H9 (cell line): Measurements from ENCODE around the gene INSIG1. TPM values are rescaled to one million over a fixed set of nuclear protein-coding genes. Genes with fewer than 3 reads are reported as not detected.

Source experiments
- DNase-seq: peaks from one replicate; pipeline ENCODE4 v3.0.0-alpha.2; 2017
- H2AFZ ChIP-seq: one replicate; pipeline ENCODE4 v1.6.1; 2013; ENCODE audit warnings: mild to moderate bottlenecking, low read length, control low read depth, moderate library complexity
- H2AK5ac ChIP-seq: 2 replicates; pipeline ENCODE4 v1.6.1; 2013; ENCODE audit warnings: low read length, control low read depth, mixed read lengths; ENCODE audit not compliant: insufficient read length
- H2BK120ac ChIP-seq: one replicate; pipeline ENCODE4 v1.6.1; 2013; ENCODE audit warnings: low read depth, mild to moderate bottlenecking, low read length, control low read depth, inconsistent platforms; ENCODE audit not compliant: poor library complexity, severe bottlenecking
- H2BK12ac ChIP-seq: 2 replicates; pipeline ENCODE4 v1.6.1; 2013; ENCODE audit warnings: low read length, control low read depth, mixed read lengths, low read depth; ENCODE audit not compliant: insufficient read length
- H2BK15ac ChIP-seq: 2 replicates; pipeline ENCODE4 v1.6.1; 2013; ENCODE audit warnings: low read depth, low read length, control low read depth
- H2BK20ac ChIP-seq: one replicate; pipeline ENCODE4 v1.6.1; 2013; ENCODE audit warnings: low read depth, mild to moderate bottlenecking, low read length, control low read depth, inconsistent platforms; ENCODE audit not compliant: poor library complexity, severe bottlenecking
- H2BK5ac ChIP-seq: 2 replicates; pipeline ENCODE4 v1.6.1; 2013; ENCODE audit warnings: low read length, control low read depth, mixed read lengths; ENCODE audit not compliant: insufficient read length
- H3K14ac ChIP-seq: 2 replicates; pipeline ENCODE4 v1.6.1; 2013; ENCODE audit warnings: low read length, control low read depth; ENCODE audit not compliant: insufficient read depth
- H3K18ac ChIP-seq: 2 replicates; pipeline ENCODE4 v1.6.1; 2013; ENCODE audit warnings: low read depth, mild to moderate bottlenecking, mixed read lengths, low read length, control low read depth; ENCODE audit not compliant: insufficient read length
- H3K23ac ChIP-seq: 2 replicates; pipeline ENCODE4 v1.6.1; 2013; ENCODE audit warnings: low read length, control low read depth, mixed read lengths, low read depth; ENCODE audit not compliant: insufficient read length
- H3K23me2 ChIP-seq: 2 replicates; pipeline ENCODE4 v1.6.1; 2013; ENCODE audit warnings: low read depth, mild to moderate bottlenecking, mixed read lengths, low read length, control low read depth; ENCODE audit not compliant: insufficient read length, poor library complexity, severe bottlenecking
- H3K27ac ChIP-seq: 2 replicates; pipeline ENCODE4 v1.5.1; 2013; ENCODE audit warnings: low read length, control low read depth, mixed read lengths, low read depth; ENCODE audit not compliant: insufficient read length
- H3K27me3 ChIP-seq: 2 replicates; pipeline ENCODE4 v1.6.1; 2013; ENCODE audit warnings: low read length, control low read depth, inconsistent platforms; ENCODE audit not compliant: insufficient read depth
- H3K4ac ChIP-seq: 2 replicates; pipeline ENCODE4 v1.6.1; 2013; ENCODE audit warnings: low read depth, mild to moderate bottlenecking, control low read depth, inconsistent platforms, low read length, moderate library complexity
- H3K4me1 ChIP-seq: 2 replicates; pipeline ENCODE4 v1.6.1; 2013; ENCODE audit warnings: low read length, control low read depth, inconsistent platforms; ENCODE audit not compliant: insufficient read depth
- H3K4me2 ChIP-seq: 2 replicates; pipeline ENCODE4 v1.6.1; 2013; ENCODE audit warnings: low read length, control low read depth, mixed read lengths; ENCODE audit not compliant: insufficient read length, insufficient read depth
- H3K56ac ChIP-seq: 2 replicates; pipeline ENCODE4 v1.6.1; 2013; ENCODE audit warnings: low read depth, mild to moderate bottlenecking, mixed read lengths, low read length, control low read depth; ENCODE audit not compliant: insufficient read length
- H3K79me1 ChIP-seq: 2 replicates; pipeline ENCODE4 v1.6.1; 2013; ENCODE audit warnings: low read depth, mild to moderate bottlenecking, moderate library complexity, low read length, control low read depth, inconsistent platforms; ENCODE audit not compliant: insufficient read depth, poor library complexity, severe bottlenecking
- H3K79me2 ChIP-seq: 2 replicates; pipeline ENCODE4 v1.6.1; 2013; ENCODE audit warnings: low read length, control low read depth, inconsistent platforms; ENCODE audit not compliant: insufficient read depth
- H3K9ac ChIP-seq: 2 replicates; pipeline ENCODE4 v1.6.1; 2013; ENCODE audit warnings: low read length, control low read depth, mixed read lengths; ENCODE audit not compliant: insufficient read length; ENCODE audit errors: extremely low read depth
- H3K9me3 ChIP-seq: one replicate; pipeline ENCODE4 v1.6.1; 2013; ENCODE audit warnings: low read depth, low read length, inconsistent platforms; ENCODE audit not compliant: control insufficient read depth
- H3T11ph ChIP-seq: one replicate; pipeline ENCODE4 v1.6.1; 2013; ENCODE audit warnings: mild to moderate bottlenecking, low read length, control low read depth, inconsistent platforms
- H4K20me1 ChIP-seq: one replicate; pipeline ENCODE4 v1.6.1; 2013; ENCODE audit not compliant: control insufficient read depth, insufficient read length, insufficient read depth
- H4K5ac ChIP-seq: 2 replicates; pipeline ENCODE4 v1.6.1; 2013; ENCODE audit warnings: low read depth, mild to moderate bottlenecking, mixed read lengths, low read length, control low read depth; ENCODE audit not compliant: insufficient read length
- H4K8ac ChIP-seq: replicated peaks from 2 replicates; pipeline ENCODE4 v1.6.1; 2013; ENCODE audit warnings: low read length, control low read depth, mixed read lengths, low read depth; ENCODE audit not compliant: insufficient read length
- H4K91ac ChIP-seq: 2 replicates; pipeline ENCODE4 v1.6.1; 2013; ENCODE audit warnings: low read depth, mild to moderate bottlenecking, moderate library complexity, mixed read lengths, low read length, control low read depth; ENCODE audit not compliant: insufficient read length
- H3K27ac Mint-ChIP-seq, 3 experiments: 2 replicates in 2 of 3; 3 replicates in 1 of 3; pipeline ENCODE4 v1.8.0; 2020 to 2021; ENCODE audit warnings: mixed read lengths in 3 of 3, mild to moderate bottlenecking in 1 of 3, moderate library complexity in 1 of 3
- H3K27me3 Mint-ChIP-seq: 2 replicates; pipeline ENCODE4 v1.8.0; 2021; ENCODE audit warnings: low read depth, mild to moderate bottlenecking, moderate library complexity, mixed read lengths
- H3K36me3 Mint-ChIP-seq, 3 experiments: 2 replicates in 2 of 3; 3 replicates in 1 of 3; pipeline ENCODE4 v1.8.0; 2020 to 2021; ENCODE audit warnings: low read depth in 3 of 3, mixed read lengths in 3 of 3; ENCODE audit not compliant: insufficient read depth in 1 of 3
- H3K4me1 Mint-ChIP-seq, 2 experiments: 2 replicates each; pipeline ENCODE4 v1.8.0; 2020; ENCODE audit warnings: mixed read lengths in 2 of 2
- H3K4me3 Mint-ChIP-seq, 2 experiments: 2 replicates in 1 of 2; 3 replicates in 1 of 2; pipeline ENCODE4 v1.8.0; 2020 to 2021; ENCODE audit warnings: mild to moderate bottlenecking in 2 of 2, mixed read lengths in 2 of 2, moderate library complexity in 1 of 2
- H3K9me3 Mint-ChIP-seq, 2 experiments: 2 replicates in 1 of 2; 3 replicates in 1 of 2; pipeline ENCODE4 v1.8.0; 2020; ENCODE audit warnings: mild to moderate bottlenecking in 2 of 2, mixed read lengths in 2 of 2, moderate library complexity in 1 of 2
- WGBS: extraction: QIAGEN DNeasy Blood & Tissue Kit; methylation state at CpG from one replicate; pipeline ENCODE4 v1.1.7; 2013; ENCODE audit warnings: missing lambda C conversion rate, low lambda C conversion rate, mixed read lengths; ENCODE audit not compliant: insufficient read length; ENCODE audit errors: extremely low coverage; 5-methylcytosine and 5-hydroxymethylcytosine counted together
- total RNA-seq: library from RNA; stranded (reverse); gene quantifications from 2 replicates; pipeline ENCODE4 v1.2.1, GENCODE V29; 2021
- TF ChIP-seq, protein P1 (sequence below): fragments of 200-600 bp; sonication (generic); conservative IDR thresholded peaks from 3 replicates; pipeline ENCODE4 v1.8.0; 2021; ENCODE audit warnings: antibody characterized with exemption, mild to moderate bottlenecking

Gene INSIG1
- total RNA-seq, 1 experiment from 2014 or later, result 23.3 TPM

GRCh38 chr7:155284496-155285274 is 13.0 kb upstream of the INSIG1 start:
- Histone ChIP-seq H2BK5ac (no peak overlapping the region), H2BK120ac (no peak overlapping the region), H2AFZ (no peak overlapping the region), H2BK12ac (no peak overlapping the region), H4K5ac (no peak overlapping the region), H3K79me2 (no peaks in the 10 kb centered on the region), H3K23me2 (no peaks in the 10 kb centered on the region), H4K91ac (no peak overlapping the region), H3K23ac (no peak overlapping the region), H3K79me1 (no peaks in the 10 kb centered on the region), H3K56ac (no peak overlapping the region), H4K8ac (no peak overlapping the region), H2BK20ac (no peak overlapping the region), H3K9me3 (no peaks in the 10 kb centered on the region), H3T11ph (no peak overlapping the region), H3K4me2 (no peak overlapping the region), H3K4me1 (no peaks in the 10 kb centered on the region), H4K20me1 (no peaks in the 10 kb centered on the region), H3K27me3 (no peaks in the 10 kb centered on the region), H3K4ac (no peak overlapping the region), H3K18ac (no peak overlapping the region), H3K14ac (no peak overlapping the region), H3K27ac (no peak overlapping the region), H2BK15ac (no peak overlapping the region), H2AK5ac (no peak overlapping the region), H3K9ac (no peak overlapping the region)
- DNase-seq, result no peak
- H3K36me3 Mint-ChIP-seq, result no peaks in the 10 kb centered on the region
- TF ChIP-seq, protein P1, sequence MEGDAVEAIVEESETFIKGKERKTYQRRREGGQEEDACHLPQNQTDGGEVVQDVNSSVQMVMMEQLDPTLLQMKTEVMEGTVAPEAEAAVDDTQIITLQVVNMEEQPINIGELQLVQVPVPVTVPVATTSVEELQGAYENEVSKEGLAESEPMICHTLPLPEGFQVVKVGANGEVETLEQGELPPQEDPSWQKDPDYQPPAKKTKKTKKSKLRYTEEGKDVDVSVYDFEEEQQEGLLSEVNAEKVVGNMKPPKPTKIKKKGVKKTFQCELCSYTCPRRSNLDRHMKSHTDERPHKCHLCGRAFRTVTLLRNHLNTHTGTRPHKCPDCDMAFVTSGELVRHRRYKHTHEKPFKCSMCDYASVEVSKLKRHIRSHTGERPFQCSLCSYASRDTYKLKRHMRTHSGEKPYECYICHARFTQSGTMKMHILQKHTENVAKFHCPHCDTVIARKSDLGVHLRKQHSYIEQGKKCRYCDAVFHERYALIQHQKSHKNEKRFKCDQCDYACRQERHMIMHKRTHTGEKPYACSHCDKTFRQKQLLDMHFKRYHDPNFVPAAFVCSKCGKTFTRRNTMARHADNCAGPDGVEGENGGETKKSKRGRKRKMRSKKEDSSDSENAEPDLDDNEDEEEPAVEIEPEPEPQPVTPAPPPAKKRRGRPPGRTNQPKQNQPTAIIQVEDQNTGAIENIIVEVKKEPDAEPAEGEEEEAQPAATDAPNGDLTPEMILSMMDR, result no peak
- no CpG with 5 or more reads among the region's 10 CpGs for WGBS
- H3K9me3 Mint-ChIP-seq, result no peaks in the 10 kb centered on the region; a peak in 1 of 5 replicates
- peaks cover 7 to 9% of the 10 kb centered on the region in 2 experiments; a peak in 3 of 4 replicates for H3K4me1 Mint-ChIP-seq
- peaks cover 11% of the 10 kb centered on the region for H3K27me3 Mint-ChIP-seq
- H3K27ac Mint-ChIP-seq, result no peak overlapping the region
- H3K4me3 Mint-ChIP-seq, result no peak overlapping the region
